Lower leg skin (tissue), 4 donors: Measurements from ENCODE around the gene PCDHGA11. TPM values are rescaled to one million over a fixed set of nuclear protein-coding genes. Genes with fewer than 3 reads are reported as not detected.
"Not testable (repeated sequence)": the region's sequence is repeated elsewhere in the genome, so short reads cannot be mapped to it uniquely, and the experiment has no call there.

Experiments used
- DNase-seq, 2 donors: peaks; one replicate each; pipeline ENCODE4 v3.0.0-alpha.2; 2019; ENCODE audit warnings: low spot score in 2 of 2
- H3K4me3 ChIP-seq: fragments of 200-600 bp; sonication (generic); 2 replicates; pipeline ENCODE4 v1.5.1; 2017; ENCODE audit warnings: mild to moderate bottlenecking, low read depth; ENCODE audit not compliant: poor library complexity, severe bottlenecking
- POLR2A ChIP-seq, 2 donors: fragments of 450-650 bp; IDR thresholded peaks; one replicate each; pipeline ENCODE4 v1.6.1; 2016 to 2017; ENCODE audit warnings: antibody characterized with exemption in 2 of 2, mild to moderate bottlenecking in 1 of 2, moderate library complexity in 1 of 2
- WGBS, 2 donors: methylation state at CpG; one replicate each; pipeline ENCODE4 v1.1.5; 2018; 5-methylcytosine and 5-hydroxymethylcytosine counted together
- intact Hi-C: fragments of 100-400 bp; cut with DNase I; formaldehyde crosslinking; loops from one replicate; pipeline ENCODE4 v1.15.0; 2023; ENCODE audit warnings: low total_unique reads
- total RNA-seq, 4 donors: library from RNA; depleted of rRNA; stranded (reverse); fragments of >200 nt; gene quantifications; one replicate each; pipeline ENCODE4 v1.1.0, GENCODE V29; 2016
- TF ChIP-seq, protein P1 (sequence below), 3 donors: fragments of 450-650 bp; IDR thresholded peaks; one replicate each; pipeline ENCODE4 v1.5.1; 2016; ENCODE audit warnings: antibody characterized with exemption in 3 of 3, mild to moderate bottlenecking in 3 of 3, moderate library complexity in 2 of 3

Gene PCDHGA11
- total RNA-seq, 4 donors from 2014 or later = 3.2 to 6.9 (median 3.7) TPM

DNA sequence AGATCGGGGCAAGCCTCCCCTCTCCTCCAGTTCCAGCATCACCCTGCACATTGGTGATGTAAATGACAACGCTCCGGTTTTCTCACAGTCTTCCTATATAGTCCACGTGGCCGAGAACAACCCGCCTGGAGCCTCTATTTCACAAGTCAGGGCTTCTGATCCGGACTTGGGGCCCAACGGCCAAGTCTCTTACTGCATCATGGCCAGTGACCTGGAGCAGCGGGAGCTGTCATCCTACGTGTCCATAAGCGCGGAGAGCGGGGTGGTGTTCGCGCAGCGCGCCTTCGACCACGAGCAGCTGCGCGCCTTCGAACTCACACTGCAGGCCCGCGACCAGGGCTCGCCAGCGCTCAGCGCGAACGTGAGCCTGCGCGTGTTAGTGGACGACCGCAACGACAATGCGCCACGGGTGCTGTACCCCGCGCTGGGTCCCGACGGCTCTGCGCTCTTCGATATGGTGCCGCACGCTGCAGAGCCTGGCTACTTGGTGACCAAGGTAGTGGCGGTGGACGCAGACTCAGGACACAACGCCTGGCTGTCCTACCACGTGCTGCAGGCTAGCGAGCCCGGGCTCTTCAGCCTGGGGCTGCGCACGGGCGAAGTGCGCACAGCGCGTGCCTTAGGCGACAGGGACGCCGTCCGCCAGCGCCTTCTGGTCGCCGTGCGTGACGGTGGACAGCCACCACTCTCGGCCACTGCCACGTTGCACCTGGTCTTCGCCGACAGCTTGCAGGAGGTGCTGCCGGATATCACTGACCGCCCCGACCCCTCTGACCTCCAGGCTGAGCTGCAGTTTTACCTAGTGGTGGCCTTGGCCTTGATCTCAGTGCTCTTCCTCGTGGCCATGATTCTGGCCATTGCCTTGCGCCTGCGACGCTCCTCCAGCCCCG, 31.5 kb upstream of the PCDHGA11 start:
- TF ChIP-seq POLR2A (IDR thresholded peaks at IDR 0.05) = no peak
- TF ChIP-seq, protein P1, sequence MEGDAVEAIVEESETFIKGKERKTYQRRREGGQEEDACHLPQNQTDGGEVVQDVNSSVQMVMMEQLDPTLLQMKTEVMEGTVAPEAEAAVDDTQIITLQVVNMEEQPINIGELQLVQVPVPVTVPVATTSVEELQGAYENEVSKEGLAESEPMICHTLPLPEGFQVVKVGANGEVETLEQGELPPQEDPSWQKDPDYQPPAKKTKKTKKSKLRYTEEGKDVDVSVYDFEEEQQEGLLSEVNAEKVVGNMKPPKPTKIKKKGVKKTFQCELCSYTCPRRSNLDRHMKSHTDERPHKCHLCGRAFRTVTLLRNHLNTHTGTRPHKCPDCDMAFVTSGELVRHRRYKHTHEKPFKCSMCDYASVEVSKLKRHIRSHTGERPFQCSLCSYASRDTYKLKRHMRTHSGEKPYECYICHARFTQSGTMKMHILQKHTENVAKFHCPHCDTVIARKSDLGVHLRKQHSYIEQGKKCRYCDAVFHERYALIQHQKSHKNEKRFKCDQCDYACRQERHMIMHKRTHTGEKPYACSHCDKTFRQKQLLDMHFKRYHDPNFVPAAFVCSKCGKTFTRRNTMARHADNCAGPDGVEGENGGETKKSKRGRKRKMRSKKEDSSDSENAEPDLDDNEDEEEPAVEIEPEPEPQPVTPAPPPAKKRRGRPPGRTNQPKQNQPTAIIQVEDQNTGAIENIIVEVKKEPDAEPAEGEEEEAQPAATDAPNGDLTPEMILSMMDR (IDR thresholded peaks at IDR 0.05) = no peak
- peak in 1 of 2 donors; percentile 62 for DNase-seq
- no peak overlapping the region for H3K4me3 ChIP-seq
- 35 to 39% methylated on average over 31 to 42 of the region's 77 CpGs for WGBS, 2 donors
- intact Hi-C loops = no loop called here

DNA sequence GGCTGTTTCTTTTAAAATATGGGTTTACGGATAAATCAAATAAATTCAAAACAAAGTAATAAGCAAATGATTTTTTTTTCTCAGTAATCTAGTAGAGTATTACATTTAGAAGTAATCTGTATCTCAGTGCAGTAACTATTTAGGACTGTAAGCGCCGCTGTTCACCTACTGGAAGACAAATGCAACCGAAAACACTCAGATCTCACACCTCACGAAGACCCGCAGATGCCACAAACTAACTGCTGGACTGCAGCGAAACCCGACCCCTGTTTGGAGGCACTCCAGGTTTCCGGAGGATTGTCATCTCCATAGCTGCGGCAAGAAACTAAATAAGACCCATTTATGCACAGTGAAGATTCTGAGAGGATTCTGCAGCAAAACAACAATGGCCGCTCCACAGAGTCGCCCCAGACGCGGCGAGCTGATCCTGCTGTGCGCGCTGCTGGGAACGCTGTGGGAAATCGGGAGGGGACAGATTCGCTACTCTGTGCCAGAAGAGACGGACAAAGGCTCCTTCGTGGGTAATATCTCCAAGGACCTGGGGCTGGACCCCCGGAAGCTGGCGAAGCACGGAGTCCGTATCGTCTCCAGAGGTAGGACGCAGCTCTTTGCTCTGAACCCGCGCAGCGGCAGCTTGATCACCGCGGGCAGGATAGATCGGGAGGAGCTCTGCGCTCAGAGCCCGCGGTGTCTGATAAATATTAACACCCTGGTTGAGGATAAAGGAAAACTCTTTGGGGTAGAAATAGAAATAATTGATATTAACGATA, 28.2 kb upstream of the PCDHGA11 start, which contains the start of gene PCDHGA8:
PCDHGA8 (plus strand) TSS at position 205 of the 770 bp plus-strand sequence; CDS start at position 386, 181 bp downstream.
- WGBS, 2 donors = 27 to 34% methylated on average over 38 of the region's 38 CpGs
- intact Hi-C loops = no loop called here
- TF ChIP-seq POLR2A (IDR thresholded peaks at IDR 0.05) = no peak
- TF ChIP-seq, protein P1 (IDR thresholded peaks at IDR 0.05) = no peak
- H3K4me3 ChIP-seq = no peak within 1 kb of the TSS
- no peak for DNase-seq

DNA sequence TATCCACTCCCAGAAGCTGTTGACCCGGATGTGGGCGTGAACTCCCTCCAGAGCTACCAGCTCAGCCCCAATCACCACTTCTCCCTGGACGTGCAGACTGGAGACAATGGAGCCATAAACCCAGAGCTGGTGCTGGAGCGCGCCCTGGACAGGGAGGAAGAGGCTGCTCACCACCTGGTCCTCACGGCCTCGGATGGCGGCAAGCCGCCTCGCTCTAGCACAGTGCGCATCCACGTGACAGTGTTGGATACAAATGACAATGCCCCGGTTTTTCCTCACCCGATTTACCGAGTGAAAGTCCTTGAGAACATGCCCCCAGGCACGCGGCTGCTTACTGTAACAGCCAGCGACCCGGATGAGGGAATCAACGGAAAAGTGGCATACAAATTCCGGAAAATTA, 27.6 kb upstream of the PCDHGA11 start:
- WGBS, 2 donors = 32 to 37% methylated on average over 21 of the region's 21 CpGs
- H3K4me3 ChIP-seq = no peak overlapping the region
- no peak for DNase-seq
- TF ChIP-seq, protein P1 (IDR thresholded peaks at IDR 0.05) = no peak
- TF ChIP-seq POLR2A (IDR thresholded peaks at IDR 0.05) = no peak
- intact Hi-C loops = no loop called here

DNA sequence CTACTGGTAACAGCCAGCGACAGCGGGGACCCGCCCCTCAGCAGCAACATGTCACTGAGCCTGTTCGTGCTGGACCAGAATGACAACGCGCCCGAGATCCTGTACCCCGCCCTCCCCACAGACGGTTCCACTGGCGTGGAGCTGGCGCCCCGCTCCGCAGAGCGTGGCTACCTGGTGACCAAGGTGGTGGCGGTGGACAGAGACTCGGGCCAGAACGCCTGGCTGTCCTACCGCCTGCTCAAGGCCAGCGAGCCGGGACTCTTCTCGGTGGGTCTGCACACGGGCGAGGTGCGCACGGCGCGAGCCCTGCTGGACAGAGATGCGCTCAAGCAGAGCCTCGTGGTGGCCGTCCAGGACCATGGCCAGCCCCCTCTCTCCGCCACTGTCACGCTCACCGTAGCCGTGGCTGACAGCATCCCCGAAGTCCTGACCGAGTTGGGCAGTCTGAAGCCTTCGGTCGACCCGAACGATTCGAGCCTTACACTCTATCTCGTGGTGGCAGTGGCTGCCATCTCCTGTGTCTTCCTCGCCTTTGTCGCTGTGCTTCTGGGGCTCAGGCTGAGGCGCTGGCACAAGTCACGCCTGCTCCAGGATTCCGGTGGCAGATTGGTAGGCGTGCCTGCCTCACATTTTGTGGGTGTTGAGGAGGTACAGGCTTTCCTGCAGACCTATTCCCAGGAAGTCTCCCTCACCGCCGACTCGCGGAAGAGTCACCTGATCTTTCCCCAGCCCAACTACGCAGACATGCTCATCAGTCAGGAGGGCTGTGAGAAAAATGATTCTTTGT, 26.3 kb upstream of the PCDHGA11 start:
- WGBS, 2 donors = 33 to 40% methylated on average over 29 to 38 of the region's 53 CpGs
- intact Hi-C loops, DNase-seq, H3K4me3 ChIP-seq: not testable (repeated sequence)

DNA sequence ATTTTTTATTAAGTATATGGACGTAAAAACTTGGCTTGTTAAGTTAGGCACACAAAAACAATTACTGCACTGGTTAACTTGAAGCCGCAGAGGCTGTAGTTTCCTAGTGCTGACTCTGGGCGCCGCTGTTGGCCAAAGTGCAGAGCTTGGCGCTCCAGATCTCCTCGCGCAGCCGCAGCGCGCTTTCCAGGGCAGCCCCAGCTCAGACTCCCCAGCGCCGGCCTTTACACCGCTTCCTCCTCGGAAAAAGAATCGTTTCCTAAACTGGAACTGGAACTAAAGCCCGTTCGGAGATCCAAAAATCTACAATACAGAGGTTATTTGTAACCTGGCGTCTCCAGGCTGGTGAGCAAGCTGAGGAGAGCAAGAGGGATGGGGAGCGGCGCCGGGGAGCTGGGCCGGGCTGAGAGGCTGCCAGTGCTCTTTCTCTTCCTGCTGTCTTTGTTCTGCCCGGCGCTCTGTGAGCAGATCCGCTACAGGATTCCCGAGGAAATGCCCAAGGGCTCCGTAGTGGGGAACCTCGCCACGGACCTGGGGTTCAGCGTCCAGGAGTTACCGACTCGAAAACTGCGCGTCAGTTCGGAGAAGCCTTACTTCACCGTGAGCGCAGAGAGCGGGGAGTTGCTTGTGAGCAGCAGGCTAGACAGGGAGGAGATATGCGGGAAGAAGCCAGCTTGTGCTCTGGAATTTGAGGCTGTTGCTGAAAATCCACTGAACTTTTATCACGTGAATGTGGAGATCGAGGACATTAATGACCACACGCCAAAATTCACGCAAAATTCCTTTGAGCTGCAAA, 22.9 kb upstream of the PCDHGA11 start, which contains the start of gene PCDHGB5:
PCDHGB5 (plus strand) TSS at position 192 of the 796 bp plus-strand sequence; CDS start at position 373, 181 bp downstream.
- intact Hi-C loops, H3K4me3 ChIP-seq: not testable (repeated sequence)
- WGBS, 2 donors = 8 to 10% methylated on average over 22 to 27 of the region's 43 CpGs
- peak in 1 of 2 donors; percentile 83 for DNase-seq

DNA sequence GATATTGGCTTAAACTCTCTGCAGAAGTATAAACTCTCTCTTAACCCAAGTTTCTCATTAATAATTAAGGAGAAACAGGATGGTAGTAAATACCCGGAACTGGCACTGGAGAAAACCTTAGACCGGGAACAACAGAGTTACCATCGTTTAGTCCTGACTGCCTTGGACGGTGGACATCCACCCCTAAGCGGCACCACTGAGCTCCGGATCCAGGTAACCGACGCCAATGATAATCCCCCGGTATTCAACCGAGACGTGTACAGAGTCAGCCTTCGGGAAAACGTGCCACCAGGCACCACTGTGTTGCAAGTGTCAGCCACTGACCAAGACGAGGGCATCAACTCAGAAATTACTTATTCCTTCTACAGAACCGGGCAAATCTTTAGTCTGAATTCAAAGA, 22.2 kb upstream of the PCDHGA11 start:
- no peak overlapping the region for H3K4me3 ChIP-seq
- intact Hi-C loops = no loop called here
- TF ChIP-seq POLR2A (IDR thresholded peaks at IDR 0.05) = no peak
- TF ChIP-seq, protein P1 (IDR thresholded peaks at IDR 0.05) = no peak
- no peak for DNase-seq
- 29 to 30% methylated on average over 15 of the region's 15 CpGs for WGBS, 2 donors
